ENCODE data around the gene UACA.

DNA sequence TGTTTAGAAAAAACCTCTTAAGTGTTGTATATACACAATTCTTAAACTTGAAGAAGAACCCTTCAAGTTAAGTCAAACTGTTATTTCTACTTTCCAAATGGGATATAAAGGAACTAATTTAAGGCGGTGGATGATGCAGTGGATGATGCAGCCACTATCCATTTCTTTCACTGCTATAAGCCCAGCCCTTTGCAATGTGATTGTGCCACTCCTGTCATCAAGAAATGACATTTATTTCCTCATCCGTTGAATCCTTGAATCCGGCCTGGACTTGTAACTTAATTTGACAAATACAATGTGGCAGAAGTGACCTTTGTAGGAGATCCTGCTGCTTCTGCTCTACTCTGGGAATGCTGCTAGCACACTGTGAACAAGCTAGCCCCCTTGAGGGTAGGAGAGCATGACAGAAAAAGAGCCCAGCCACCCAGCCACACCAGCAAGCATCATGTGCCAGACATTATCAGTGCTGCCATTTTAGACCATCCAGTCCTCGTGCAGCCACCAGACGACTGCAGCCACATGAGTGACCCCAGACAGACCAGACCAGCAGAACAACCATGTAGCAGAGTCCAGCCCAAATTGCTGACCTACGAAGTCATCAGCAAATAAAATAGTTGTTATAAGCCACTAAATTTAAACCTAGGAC is 47.4 kb downstream of the UACA start:
- TF ChIP-seq POLR2A (IDR thresholded peaks at IDR 0.05) (no peak), CTCF (IDR thresholded peaks at IDR 0.05) (no peak)

All from body of pancreas (tissue), 4 donors.